Ovary (tissue), 9 donors: ENCODE measurements around the gene TMEM272. TPM values are rescaled to one million over a fixed set of nuclear protein-coding genes. Genes with fewer than 3 reads are reported as not detected.
A peak's percentile ranks its signal among the peaks of the same experiment; 100 is the strongest.
"Not testable (repeated sequence)": the region's sequence is repeated elsewhere in the genome, so short reads cannot be mapped to it uniquely, and the experiment has no call there.

Experiments used
- DNase-seq, 5 donors: peaks; one replicate each; pipeline ENCODE4 v3.0.0-alpha.2; 2019 to 2020
- H3K27ac ChIP-seq, 2 donors: fragments of 200-600 bp; one replicate each; pipeline versions ENCODE4 v1.5.1 to v1.8.0; 2019 to 2022
- H3K27me3 ChIP-seq: fragments of 200-600 bp; one replicate; pipeline ENCODE4 v1.8.0; 2022
- H3K36me3 ChIP-seq: fragments of 200-600 bp; sonication (generic); one replicate; pipeline ENCODE4 v1.5.1; 2019
- H3K4me1 ChIP-seq: one replicate; pipeline ENCODE4 v1.8.1; 2013; ENCODE audit warnings: mild to moderate bottlenecking, moderate library complexity; ENCODE audit not compliant: insufficient read depth
- H3K4me3 ChIP-seq: fragments of 200-600 bp; sonication (generic); one replicate; pipeline ENCODE4 v1.5.1; 2017
- H3K9me3 ChIP-seq, 2 donors: fragments of 200-600 bp in 1 of 2; sonication (generic) in 1 of 2; one replicate each; pipeline versions ENCODE4 v1.5.1 to v1.8.1; 2013 to 2019; ENCODE audit warnings: mild to moderate bottlenecking in 1 of 2, moderate library complexity in 1 of 2
- CTCF ChIP-seq, 3 donors: fragments of 450-650 bp in 2 of 3; fragments of 200-600 bp in 1 of 3; IDR thresholded peaks; one replicate each; pipeline versions ENCODE4 v1.5.1 to v1.8.0; 2016 to 2022; ENCODE audit warnings: antibody characterized with exemption in 3 of 3, mild to moderate bottlenecking in 1 of 3
- EP300 ChIP-seq: sonication (generic); formaldehyde crosslinking; IDR thresholded peaks from one replicate; pipeline ENCODE4 v1.6.1; 2017; ENCODE audit warnings: antibody characterized with exemption
- POLR2A ChIP-seq: fragments of 450-650 bp; IDR thresholded peaks from one replicate; pipeline ENCODE4 v1.6.1; 2017; ENCODE audit warnings: antibody characterized with exemption, mild to moderate bottlenecking, moderate library complexity
- WGBS, 3 donors: extraction: QIAGEN DNeasy Blood & Tissue Kit in 1 of 3; methylation state at CpG; one replicate each; pipeline versions ENCODE4 v1.1.5 to v1.1.7; 2013 to 2017; 5-methylcytosine and 5-hydroxymethylcytosine counted together
- intact Hi-C, 4 donors: fragments of 100-400 bp; cut with DNase I; formaldehyde crosslinking; loops; one replicate each; pipeline versions ENCODE4 v1.11.0 to v1.15.1; 2022 to 2023
- polyA plus RNA-seq, 2 donors: library from polyadenylated mRNA; stranded (reverse); fragments of 200-250 nt in 1 of 2; fragments of 350-450 nt in 1 of 2; fragmentation: Illumina TruSeq in 1 of 2; extraction: RNeasy Lipid Tissue Mini Kit (QIAGEN cat#74804) in 1 of 2; gene quantifications; one replicate each; pipeline ENCODE4 v1.2.3, GENCODE V29; 2013 to 2014
- total RNA-seq, 7 donors: library from RNA; depleted of rRNA in 2 of 7; stranded (reverse); fragments of >200 nt in 2 of 7; fragmentation: NEBNext Ultra II Directional in 3 of 7; extraction: Animal tissue kit (Norgen Biotek cat#: 25700) in 3 of 7; gene quantifications; one replicate each; pipeline versions ENCODE4 v1.1.0 to v1.2.4, GENCODE V29; 2016 to 2023
- donor health status: DM: no; HTN: no; CAD: no; lungs with moderate emphysema.
- donor health status: DM: no; HTN: no; CAD: no.
- donor health status: Bipolar disorder and iron deficiency.
- donor health status: DM: yes; HTN: yes; CAD: no.
- donor health status: DM: no; HTN: no; CAD: no.
- donor health status: DM: yes; HTN: yes; CAD: no.

Gene TMEM272
- total and polyA plus RNA-seq, 9 donors, result 0.05 to 0.28 (median 0.11) TPM; not detected in 2

- Histone ChIP-seq H3K4me3 (no peak overlapping the region), H3K9me3 (no peaks in the 10 kb centered on the region), H3K4me1 (peaks cover 5% of the 10 kb centered on the region), H3K27me3 (no peaks in the 10 kb centered on the region), H3K27ac (no peak overlapping the region), H3K36me3 (no peaks in the 10 kb centered on the region)
- 1 to 5% (median 3%) methylated on average over 7 of the region's 7 CpGs for WGBS, 3 donors
- intact Hi-C loops, result no loop called here
- peak in 2 of 5 donors; percentile 56 to 57 for DNase-seq
- TF ChIP-seq EP300 (no peak), CTCF (IDR thresholded peaks at IDR 0.05) (no peak), POLR2A (no peak)
These were observed 18.4 kb downstream of the TMEM272 start for GRCh38 chr13:51826606-51827005.

GRCh38 chr13:51825681-51826254 lies 19.2 kb downstream of the TMEM272 start:
- Histone ChIP-seq H3K27ac (no peak overlapping the region), H3K36me3 (no peaks in the 10 kb centered on the region), H3K9me3 (no peaks in the 10 kb centered on the region), H3K4me3 (no peak overlapping the region), H3K27me3 (no peaks in the 10 kb centered on the region), H3K4me1 (peaks cover 5% of the 10 kb centered on the region)
- WGBS, 3 donors, result 88 to 92% (median 88%) methylated on average over 10 of the region's 10 CpGs
- TF ChIP-seq EP300, result no peak
- TF ChIP-seq POLR2A, result no peak
- TF ChIP-seq CTCF (IDR thresholded peaks at IDR 0.05), result no peak
- DNase-seq, result no peak
- intact Hi-C loops, result no loop called here

- Histone ChIP-seq H3K4me3 (no peak overlapping the region), H3K9me3 (no peaks in the 10 kb centered on the region), H3K27ac (no peak overlapping the region), H3K27me3 (no peaks in the 10 kb centered on the region), H3K4me1 (peaks cover 5% of the 10 kb centered on the region), H3K36me3 (no peaks in the 10 kb centered on the region)
- TF ChIP-seq POLR2A, result no peak
- no peak for TF ChIP-seq EP300
- no peak for TF ChIP-seq CTCF (IDR thresholded peaks at IDR 0.05)
- intact Hi-C loops, result no loop called here
- WGBS, 3 donors, result 77 to 89% (median 88%) methylated on average over 2 of the region's 2 CpGs
- DNase-seq, result no peak
These were observed 19.8 kb downstream of the TMEM272 start for GRCh38 chr13:51825165-51825592.

GRCh38 chr13:51824712-51825111 lies 20.3 kb downstream of the TMEM272 start:
- H3K4me3 ChIP-seq, DNase-seq, H3K36me3 ChIP-seq, H3K27ac ChIP-seq, H3K4me1 ChIP-seq, H3K27me3 ChIP-seq, H3K9me3 ChIP-seq, intact Hi-C loops: not testable (repeated sequence)
- 81 to 91% (median 88%) methylated on average over 11 of the region's 11 CpGs for WGBS, 3 donors

- TF ChIP-seq CTCF (IDR thresholded peaks at IDR 0.05) (no peak), POLR2A (no peak), EP300 (no peak)
- DNase-seq, result no peak
- Histone ChIP-seq H3K36me3 (no peaks in the 10 kb centered on the region), H3K4me1 (peaks cover 5% of the 10 kb centered on the region), H3K27ac (no peak overlapping the region), H3K4me3 (no peak overlapping the region), H3K27me3 (no peaks in the 10 kb centered on the region), H3K9me3 (no peaks in the 10 kb centered on the region)
- intact Hi-C loops, result no loop called here
- WGBS, 3 donors, result 50 to 55% (median 51%) methylated on average over 2 of the region's 2 CpGs
These were observed 21.1 kb downstream of the TMEM272 start for GRCh38 chr13:51823863-51824262.
